Left ventricle myocardium inferior (tissue), 1 donor: ENCODE data around the gene LIMK1. TPM values are rescaled to one million over a fixed set of nuclear protein-coding genes. Genes with fewer than 3 reads are reported as not detected.

Experiments
- DNase-seq: peaks from one replicate; pipeline ENCODE4 v3.0.0-alpha.2; 2020
- H3K27ac ChIP-seq: fragments of 200-600 bp; replicated peaks from 2 replicates; pipeline ENCODE4 v1.8.0; 2021
- H3K27me3 ChIP-seq: fragments of 200-600 bp; 2 replicates; pipeline ENCODE4 v1.8.0; 2021; ENCODE audit warnings: low read depth
- H3K36me3 ChIP-seq: fragments of 200-600 bp; 2 replicates; pipeline ENCODE4 v1.8.0; 2021
- H3K4me1 ChIP-seq: fragments of 200-600 bp; 2 replicates; pipeline ENCODE4 v1.8.0; 2021
- H3K4me3 ChIP-seq: fragments of 200-600 bp; 2 replicates; pipeline ENCODE4 v1.8.0; 2021; ENCODE audit warnings: mild to moderate bottlenecking, moderate library complexity
- H3K9me3 ChIP-seq: fragments of 200-600 bp; replicated peaks from 2 replicates; pipeline ENCODE4 v1.8.0; 2021
- intact Hi-C: fragments of 100-400 bp; cut with micrococcal nuclease; formaldehyde crosslinking; loops from one replicate; pipeline ENCODE4 v1.11.0; 2022
- total RNA-seq: library from RNA; stranded (reverse); fragmentation: NEBNext Ultra II Directional; extraction: Animal tissue kit (Norgen Biotek cat#: 25700); gene quantifications from one replicate; pipeline ENCODE4 v1.2.1, GENCODE V29; 2021
- TF ChIP-seq, protein P1 (sequence below): fragments of 200-600 bp; IDR thresholded peaks from 2 replicates; pipeline ENCODE4 v1.8.0; 2021; ENCODE audit warnings: antibody characterized with exemption, mild to moderate bottlenecking, borderline replicate concordance
- donor health status: DM: no; HTN: yes; CAD: no; lungs with severe emphysema.

Gene LIMK1
- total RNA-seq, 1 donor from 2014 or later, result 10.1 TPM

- H3K9me3 ChIP-seq, result no peaks in the 10 kb centered on the region
- H3K27ac ChIP-seq, result no peak overlapping the region
- peaks cover 6% of the 10 kb centered on the region for H3K36me3 ChIP-seq
- no peak for DNase-seq
- H3K4me1 ChIP-seq, result no peaks in the 10 kb centered on the region
- no peaks in the 10 kb centered on the region for H3K27me3 ChIP-seq
- intact Hi-C loops, result no loop called here
- TF ChIP-seq, protein P1, sequence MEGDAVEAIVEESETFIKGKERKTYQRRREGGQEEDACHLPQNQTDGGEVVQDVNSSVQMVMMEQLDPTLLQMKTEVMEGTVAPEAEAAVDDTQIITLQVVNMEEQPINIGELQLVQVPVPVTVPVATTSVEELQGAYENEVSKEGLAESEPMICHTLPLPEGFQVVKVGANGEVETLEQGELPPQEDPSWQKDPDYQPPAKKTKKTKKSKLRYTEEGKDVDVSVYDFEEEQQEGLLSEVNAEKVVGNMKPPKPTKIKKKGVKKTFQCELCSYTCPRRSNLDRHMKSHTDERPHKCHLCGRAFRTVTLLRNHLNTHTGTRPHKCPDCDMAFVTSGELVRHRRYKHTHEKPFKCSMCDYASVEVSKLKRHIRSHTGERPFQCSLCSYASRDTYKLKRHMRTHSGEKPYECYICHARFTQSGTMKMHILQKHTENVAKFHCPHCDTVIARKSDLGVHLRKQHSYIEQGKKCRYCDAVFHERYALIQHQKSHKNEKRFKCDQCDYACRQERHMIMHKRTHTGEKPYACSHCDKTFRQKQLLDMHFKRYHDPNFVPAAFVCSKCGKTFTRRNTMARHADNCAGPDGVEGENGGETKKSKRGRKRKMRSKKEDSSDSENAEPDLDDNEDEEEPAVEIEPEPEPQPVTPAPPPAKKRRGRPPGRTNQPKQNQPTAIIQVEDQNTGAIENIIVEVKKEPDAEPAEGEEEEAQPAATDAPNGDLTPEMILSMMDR, result no peak
- no peak overlapping the region for H3K4me3 ChIP-seq
Observed at GRCh38 chr7:74069790-74070618, 13.6 kb upstream of the LIMK1 start.

- no peak overlapping the region for H3K27ac ChIP-seq
- no peak overlapping the region for H3K4me3 ChIP-seq
- TF ChIP-seq, protein P1, result no peak
- no peak for DNase-seq
- no peaks in the 10 kb centered on the region for H3K27me3 ChIP-seq
- intact Hi-C loops, result no loop called here
- no peaks in the 10 kb centered on the region for H3K4me1 ChIP-seq
- no peaks in the 10 kb centered on the region for H3K9me3 ChIP-seq
- H3K36me3 ChIP-seq, result peaks cover 6% of the 10 kb centered on the region
Observed at GRCh38 chr7:74070619-74070921, 13.0 kb upstream of the LIMK1 start.

DNA sequence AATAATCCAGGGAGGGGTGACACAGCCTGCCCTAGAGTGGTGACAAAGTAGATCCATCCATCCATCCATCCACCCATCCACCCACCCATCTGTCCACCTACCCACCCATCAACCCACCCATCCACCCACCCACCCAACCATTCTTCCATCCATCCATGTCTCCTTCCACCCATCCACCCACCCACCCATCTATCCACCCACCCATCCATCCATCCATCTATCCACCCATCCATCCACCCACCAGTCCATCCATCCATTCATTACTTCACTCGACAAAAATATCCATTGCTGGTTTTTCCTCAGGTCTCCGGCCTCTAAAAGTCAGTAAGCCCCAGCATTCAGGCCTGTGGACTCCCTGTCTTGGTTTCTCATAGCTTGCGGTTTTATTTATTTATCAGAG lies 12.5 kb upstream of the LIMK1 start:
- H3K4me1 ChIP-seq, result no peaks in the 10 kb centered on the region
- intact Hi-C loops, result no loop called here
- peaks cover 6% of the 10 kb centered on the region for H3K36me3 ChIP-seq
- no peak overlapping the region for H3K4me3 ChIP-seq
- no peaks in the 10 kb centered on the region for H3K27me3 ChIP-seq
- DNase-seq, result no peak
- H3K9me3 ChIP-seq, result no peaks in the 10 kb centered on the region
- H3K27ac ChIP-seq, result no peak overlapping the region
- TF ChIP-seq, protein P1, result no peak

GRCh38 chr7:74074770-74075169 lies 8.8 kb upstream of the LIMK1 start:
- H3K9me3 ChIP-seq, result no peaks in the 10 kb centered on the region
- no peak overlapping the region for H3K27ac ChIP-seq
- intact Hi-C loops, result no loop called here
- H3K4me3 ChIP-seq, result no peak overlapping the region
- no peaks in the 10 kb centered on the region for H3K36me3 ChIP-seq
- no peaks in the 10 kb centered on the region for H3K27me3 ChIP-seq
- TF ChIP-seq, protein P1, result no peak
- no peaks in the 10 kb centered on the region for H3K4me1 ChIP-seq
- DNase-seq, result no peak

GRCh38 chr7:74078461-74078860 lies 5.1 kb upstream of the LIMK1 start:
- no peaks in the 10 kb centered on the region for H3K9me3 ChIP-seq
- no peak overlapping the region for H3K4me3 ChIP-seq
- intact Hi-C loops, result no loop called here
- TF ChIP-seq, protein P1, result no peak
- peaks cover 6% of the 10 kb centered on the region for H3K4me1 ChIP-seq
- DNase-seq, result no peak
- no peak overlapping the region for H3K27ac ChIP-seq
- H3K36me3 ChIP-seq, result no peaks in the 10 kb centered on the region
- no peaks in the 10 kb centered on the region for H3K27me3 ChIP-seq

GRCh38 chr7:74082770-74083116 lies 861 bp upstream of the LIMK1 start:
- TF ChIP-seq, protein P1, result no peak
- no peak overlapping the region for H3K27ac ChIP-seq
- H3K36me3 ChIP-seq, result no peaks in the 10 kb centered on the region
- H3K4me1 ChIP-seq, result peaks cover 22% of the 10 kb centered on the region
- no peak for DNase-seq
- intact Hi-C loops, result no loop called here
- H3K27me3 ChIP-seq, result no peaks in the 10 kb centered on the region
- no peaks in the 10 kb centered on the region for H3K9me3 ChIP-seq
- peak overlapping the region; percentile 87 for H3K4me3 ChIP-seq
